ENCODE results near the gene SOX18. TPM values are rescaled to one million over a fixed set of nuclear protein-coding genes. Genes with fewer than 3 reads are reported as not detected.

SOX18 gene
- total RNA-seq, 1 experiment from 2014 or later, result not detected

DNA sequence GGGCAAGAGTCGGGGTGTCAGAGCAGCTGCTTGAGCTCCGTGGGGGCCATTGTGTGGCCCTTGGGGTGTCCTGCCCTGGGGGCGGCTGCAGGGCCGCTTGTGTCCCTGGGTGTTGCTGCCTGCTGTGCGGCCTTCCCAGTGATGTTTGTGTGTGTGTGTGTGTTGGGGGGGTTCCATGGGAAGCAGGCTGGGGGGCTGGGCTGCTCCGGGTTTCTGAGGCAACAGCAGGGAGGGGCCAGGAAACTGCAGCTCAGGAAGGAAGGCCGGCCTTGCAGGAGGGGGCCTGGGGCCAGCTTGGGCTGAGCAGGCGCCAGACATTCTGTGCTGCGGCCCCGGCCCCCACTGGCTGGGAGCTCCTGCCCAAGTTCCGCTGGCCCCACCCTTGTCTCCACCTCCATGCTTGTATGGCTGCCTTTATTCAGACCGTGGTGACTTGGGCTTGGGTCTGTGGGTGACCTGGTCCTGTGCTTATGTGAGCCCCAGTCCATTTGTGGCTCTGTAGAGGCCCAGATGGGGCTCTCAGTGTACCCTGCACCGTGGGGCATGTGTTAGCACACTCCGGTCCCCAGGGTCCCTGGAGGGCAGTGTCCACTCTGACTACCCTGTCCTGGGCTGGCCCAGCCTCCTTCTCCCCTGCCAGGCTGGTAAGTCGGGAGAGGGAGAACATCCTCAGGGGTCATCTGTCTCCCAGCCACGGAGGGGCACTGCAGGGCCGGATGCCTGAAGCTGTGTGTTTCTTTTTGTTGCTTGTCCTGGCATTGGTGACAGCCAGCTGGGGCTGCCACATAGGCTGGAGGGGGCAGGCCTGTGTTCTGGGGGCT, 4.6 kb upstream of the SOX18 start:
- Mint-ChIP-seq H3K27me3 (ENCODE audit: unreplicated experiment) (peaks cover 63% of the 10 kb centered on the region), H3K4me3 (ENCODE audit: low read depth, unreplicated experiment) (no peak overlapping the region), H3K36me3 (ENCODE audit: insufficient read depth, unreplicated experiment) (no peaks in the 10 kb centered on the region), H3K4me1 (ENCODE audit: low read depth, unreplicated experiment) (peaks cover 19% of the 10 kb centered on the region), H3K27ac (ENCODE audit: unreplicated experiment) (no peak overlapping the region), H3K9me3 (ENCODE audit: low read depth, unreplicated experiment) (no peaks in the 10 kb centered on the region)
- intact Hi-C loops (cut with micrococcal nuclease; ENCODE audit: unreplicated experiment), result loop anchor here (10.0 kb wide), 1 partner anchor 159 kb away; the partner anchor contains the start of gene DNAJC5
- DNase-seq, result peak; percentile 68
- CTCF ChIA-PET, result interaction anchor here (0.8 to 3.0 kb wide), 10 partner anchors 8 to 66 kb away, joined by 3 to 13 read pairs (median 4); partner anchors contain the start of gene TCEA2
- TF ChIP-seq, protein P1, sequence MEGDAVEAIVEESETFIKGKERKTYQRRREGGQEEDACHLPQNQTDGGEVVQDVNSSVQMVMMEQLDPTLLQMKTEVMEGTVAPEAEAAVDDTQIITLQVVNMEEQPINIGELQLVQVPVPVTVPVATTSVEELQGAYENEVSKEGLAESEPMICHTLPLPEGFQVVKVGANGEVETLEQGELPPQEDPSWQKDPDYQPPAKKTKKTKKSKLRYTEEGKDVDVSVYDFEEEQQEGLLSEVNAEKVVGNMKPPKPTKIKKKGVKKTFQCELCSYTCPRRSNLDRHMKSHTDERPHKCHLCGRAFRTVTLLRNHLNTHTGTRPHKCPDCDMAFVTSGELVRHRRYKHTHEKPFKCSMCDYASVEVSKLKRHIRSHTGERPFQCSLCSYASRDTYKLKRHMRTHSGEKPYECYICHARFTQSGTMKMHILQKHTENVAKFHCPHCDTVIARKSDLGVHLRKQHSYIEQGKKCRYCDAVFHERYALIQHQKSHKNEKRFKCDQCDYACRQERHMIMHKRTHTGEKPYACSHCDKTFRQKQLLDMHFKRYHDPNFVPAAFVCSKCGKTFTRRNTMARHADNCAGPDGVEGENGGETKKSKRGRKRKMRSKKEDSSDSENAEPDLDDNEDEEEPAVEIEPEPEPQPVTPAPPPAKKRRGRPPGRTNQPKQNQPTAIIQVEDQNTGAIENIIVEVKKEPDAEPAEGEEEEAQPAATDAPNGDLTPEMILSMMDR (IDR thresholded peaks at IDR 0.05; ENCODE audit: unreplicated experiment), result no peak
- BruUV-seq (replicated peaks), result no TSS peak

DNA sequence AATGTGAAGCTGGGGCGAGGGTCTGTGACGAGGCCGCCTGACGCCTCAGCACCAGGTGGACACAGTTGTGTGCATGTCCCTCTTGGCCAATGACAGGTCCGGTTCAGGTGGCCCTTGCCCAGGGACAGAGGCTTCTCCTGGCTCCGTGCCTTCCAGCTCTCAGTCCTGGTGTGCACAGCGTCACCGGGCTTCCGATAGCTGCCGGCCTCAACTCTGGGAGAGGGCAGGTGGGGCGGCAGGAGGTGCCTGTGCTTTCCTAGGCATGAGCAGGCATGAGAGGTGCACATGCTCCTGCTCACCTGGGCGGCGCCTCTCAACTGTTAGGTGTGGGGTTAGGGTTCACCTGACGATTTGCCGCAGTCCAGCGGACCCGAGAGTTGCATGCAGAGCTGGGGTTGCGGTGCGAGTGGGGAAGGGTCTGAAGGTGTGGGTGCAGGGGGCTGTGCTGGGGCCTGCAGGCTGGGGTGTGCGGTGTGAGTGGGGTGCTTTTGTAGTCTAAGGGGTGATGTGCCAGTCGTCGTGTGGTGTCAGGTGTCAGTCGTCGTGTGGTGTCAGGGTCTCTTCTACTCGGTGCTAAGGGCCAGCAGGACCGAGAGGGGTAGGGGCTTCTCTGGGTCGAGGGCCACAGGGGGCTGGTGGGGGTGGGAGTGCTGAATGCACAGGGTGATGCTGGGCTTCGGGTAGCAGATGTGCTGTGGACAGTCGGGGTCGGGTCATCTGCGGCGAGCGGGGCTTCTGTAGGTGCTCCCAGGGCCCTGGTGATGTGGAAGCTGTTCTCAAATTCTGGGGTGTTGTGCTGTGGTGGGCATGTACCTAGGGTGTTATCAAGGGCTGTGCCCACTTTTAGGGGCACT, 3.8 kb upstream of the SOX18 start:
- intact Hi-C loops (cut with micrococcal nuclease; ENCODE audit: unreplicated experiment), result loop anchor here (10.0 kb wide), 1 partner anchor 158 kb away; the partner anchor contains the start of gene DNAJC5
- BruUV-seq (replicated peaks), result no TSS peak
- Mint-ChIP-seq H3K36me3 (ENCODE audit: insufficient read depth, unreplicated experiment) (no peaks in the 10 kb centered on the region), H3K4me1 (ENCODE audit: low read depth, unreplicated experiment) (peaks cover 13% of the 10 kb centered on the region), H3K9me3 (ENCODE audit: low read depth, unreplicated experiment) (no peaks in the 10 kb centered on the region), H3K27ac (ENCODE audit: unreplicated experiment) (no peak overlapping the region), H3K27me3 (ENCODE audit: unreplicated experiment) (peaks cover 66% of the 10 kb centered on the region), H3K4me3 (ENCODE audit: low read depth, unreplicated experiment) (no peak overlapping the region)
- TF ChIP-seq, protein P1 (IDR thresholded peaks at IDR 0.05; ENCODE audit: unreplicated experiment), result no peak
- CTCF ChIA-PET, result interaction anchor here (0.9 to 3.0 kb wide), 3 partner anchors 9 to 15 kb away, joined by 3 to 13 read pairs (median 7); partner anchors contain the start of gene TCEA2
- DNase-seq, result no peak

DNA sequence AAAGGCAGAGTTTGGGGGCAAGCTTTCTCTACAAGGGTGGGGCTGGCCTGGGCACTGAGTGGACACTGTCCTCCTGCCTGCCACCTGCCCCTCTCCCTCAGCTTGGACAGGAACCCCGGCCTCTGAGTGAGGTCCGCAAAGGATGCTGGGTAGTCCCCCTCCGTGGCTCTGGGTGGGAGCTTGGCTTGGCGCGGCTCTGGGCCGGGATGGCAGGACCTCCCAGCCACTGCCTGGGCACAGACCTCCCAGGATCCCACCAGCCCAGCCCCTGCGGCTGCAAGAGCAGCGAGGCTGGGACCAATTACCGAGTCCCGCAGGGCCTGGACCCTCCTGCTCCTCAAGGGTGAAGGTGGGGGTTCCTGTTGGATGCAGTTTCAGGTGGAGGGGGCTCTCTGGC, 2.9 kb upstream of the SOX18 start:
- Mint-ChIP-seq H3K4me3 (ENCODE audit: low read depth, unreplicated experiment) (no peak overlapping the region), H3K36me3 (ENCODE audit: insufficient read depth, unreplicated experiment) (no peaks in the 10 kb centered on the region), H3K27ac (ENCODE audit: unreplicated experiment) (no peak overlapping the region), H3K9me3 (ENCODE audit: low read depth, unreplicated experiment) (no peaks in the 10 kb centered on the region), H3K27me3 (ENCODE audit: unreplicated experiment) (peaks cover 75% of the 10 kb centered on the region), H3K4me1 (ENCODE audit: low read depth, unreplicated experiment) (peaks cover 4% of the 10 kb centered on the region)
- no peak for DNase-seq
- CTCF ChIA-PET, result interaction anchor here (2.7 to 3.0 kb wide), 2 partner anchors 10 to 14 kb away, joined by 7 to 13 read pairs; partner anchors contain the start of gene TCEA2
- TF ChIP-seq, protein P1 (IDR thresholded peaks at IDR 0.05; ENCODE audit: unreplicated experiment), result no peak
- no TSS peak for BruUV-seq (replicated peaks)
- intact Hi-C loops (cut with micrococcal nuclease; ENCODE audit: unreplicated experiment), result loop anchor here (10.0 kb wide), 1 partner anchor 158 kb away; the partner anchor contains the start of gene DNAJC5

Data from Calu3 (cell line).